Measurements from ENCODE around the gene WDR62. TPM values are rescaled to one million over a fixed set of nuclear protein-coding genes. Genes with fewer than 3 reads are reported as not detected.

Gene WDR62
- total and polyA plus RNA-seq, 8 donors = 3.7 to 6.7 (median 4.4) TPM

DNA sequence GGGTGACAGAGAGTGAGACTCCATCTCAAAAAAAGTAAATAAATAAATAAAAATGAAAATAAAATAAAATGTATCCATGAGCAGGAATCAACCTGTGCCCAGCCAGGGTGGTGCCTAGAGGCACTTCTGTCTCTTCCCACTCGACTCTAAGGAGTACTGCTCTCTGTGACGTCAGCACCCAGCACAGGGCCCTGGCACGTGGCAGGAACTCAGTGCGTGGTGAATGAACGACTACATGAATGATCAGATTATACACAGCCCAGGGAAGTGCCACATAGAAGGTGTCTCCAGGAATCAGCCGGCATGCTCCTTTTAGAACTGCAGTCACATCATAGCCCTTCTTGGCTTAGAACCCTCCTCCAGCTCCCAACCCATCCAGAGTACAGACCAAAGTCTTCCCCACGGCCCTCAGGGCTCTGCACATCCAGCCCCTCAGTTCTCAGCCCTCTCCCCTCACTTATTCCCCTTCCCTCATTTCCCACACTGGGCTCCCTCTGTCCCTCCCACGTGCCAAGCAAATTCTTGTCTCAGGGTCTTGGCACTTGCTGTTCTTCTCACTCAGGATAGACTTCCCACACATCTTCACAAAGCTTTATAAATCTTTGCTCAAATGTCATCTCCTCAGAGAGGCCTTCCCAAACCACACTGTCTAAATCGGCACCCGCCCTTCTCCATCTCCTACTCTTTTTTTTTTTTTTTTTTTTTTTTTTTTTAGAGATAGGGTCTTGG is 26.2 kb upstream of the WDR62 start:
- Histone ChIP-seq H3K27ac (no peak overlapping the region), H3K4me1 (no peaks in the 10 kb centered on the region), H3K36me3 (peaks cover 0 to 21% of the 10 kb centered on the region in 2 donors), H3K9me3 (no peaks in the 10 kb centered on the region), H3K4me3 (no peak overlapping the region), H3K27me3 (peaks cover 0 to 16% of the 10 kb centered on the region in 2 donors)
- DNase-seq = no peak
- ATAC-seq = no peak
- intact Hi-C loops (cut with DNase I) = no loop called here
- TF ChIP-seq, protein P1, sequence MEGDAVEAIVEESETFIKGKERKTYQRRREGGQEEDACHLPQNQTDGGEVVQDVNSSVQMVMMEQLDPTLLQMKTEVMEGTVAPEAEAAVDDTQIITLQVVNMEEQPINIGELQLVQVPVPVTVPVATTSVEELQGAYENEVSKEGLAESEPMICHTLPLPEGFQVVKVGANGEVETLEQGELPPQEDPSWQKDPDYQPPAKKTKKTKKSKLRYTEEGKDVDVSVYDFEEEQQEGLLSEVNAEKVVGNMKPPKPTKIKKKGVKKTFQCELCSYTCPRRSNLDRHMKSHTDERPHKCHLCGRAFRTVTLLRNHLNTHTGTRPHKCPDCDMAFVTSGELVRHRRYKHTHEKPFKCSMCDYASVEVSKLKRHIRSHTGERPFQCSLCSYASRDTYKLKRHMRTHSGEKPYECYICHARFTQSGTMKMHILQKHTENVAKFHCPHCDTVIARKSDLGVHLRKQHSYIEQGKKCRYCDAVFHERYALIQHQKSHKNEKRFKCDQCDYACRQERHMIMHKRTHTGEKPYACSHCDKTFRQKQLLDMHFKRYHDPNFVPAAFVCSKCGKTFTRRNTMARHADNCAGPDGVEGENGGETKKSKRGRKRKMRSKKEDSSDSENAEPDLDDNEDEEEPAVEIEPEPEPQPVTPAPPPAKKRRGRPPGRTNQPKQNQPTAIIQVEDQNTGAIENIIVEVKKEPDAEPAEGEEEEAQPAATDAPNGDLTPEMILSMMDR (IDR thresholded peaks at IDR 0.05) = no peak

DNA sequence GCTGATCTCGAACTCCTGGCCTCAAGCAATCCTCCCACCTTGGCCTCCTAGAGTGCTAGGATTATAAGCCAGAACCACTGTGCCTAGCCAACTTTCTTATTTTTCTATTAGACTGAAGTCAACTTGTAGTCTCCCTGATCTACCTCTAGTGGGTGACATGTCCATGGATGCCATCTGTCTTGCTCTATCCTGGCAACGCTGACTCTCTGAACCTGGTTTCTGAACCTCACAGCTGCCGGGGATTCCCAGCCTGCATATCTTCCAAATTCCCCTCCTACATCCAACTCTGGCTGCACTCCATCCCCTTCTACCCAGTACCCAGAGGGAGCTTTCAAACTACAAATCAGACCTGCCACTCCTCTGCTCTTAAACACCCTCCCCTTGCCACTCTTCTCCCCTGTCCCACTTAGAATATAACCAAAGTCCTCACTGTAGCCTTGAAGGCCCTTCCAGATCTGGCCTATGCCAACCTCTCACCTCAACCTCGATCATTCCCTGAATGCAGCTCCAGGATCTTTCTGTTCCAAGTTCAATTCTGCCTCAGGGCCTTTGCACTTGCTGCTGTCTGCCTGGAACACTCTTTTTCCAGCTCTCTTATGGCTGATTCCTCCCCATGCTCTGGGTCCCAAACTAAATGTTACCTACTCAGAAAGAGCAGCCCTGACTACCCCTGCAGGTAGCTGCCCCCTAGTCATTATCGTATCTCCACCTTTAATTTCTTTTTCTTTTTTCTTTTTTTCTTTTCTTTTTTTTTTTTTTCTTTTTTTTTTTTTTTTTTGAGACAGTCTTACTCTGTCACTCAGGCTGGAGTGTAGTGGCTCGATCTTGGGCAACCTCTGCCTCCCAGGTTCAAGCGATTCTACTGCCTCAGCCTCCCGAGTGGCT is 24.2 kb upstream of the WDR62 start:
- Histone ChIP-seq H3K27ac (no peak overlapping the region), H3K9me3 (no peaks in the 10 kb centered on the region), H3K27me3 (peaks cover 0 to 16% of the 10 kb centered on the region in 2 donors), H3K4me1 (no peaks in the 10 kb centered on the region), H3K4me3 (no peak overlapping the region), H3K36me3 (peaks cover 0 to 19% of the 10 kb centered on the region in 2 donors)
- ATAC-seq (no peak), DNase-seq (no peak)
- TF ChIP-seq, protein P1 (IDR thresholded peaks at IDR 0.05) = no peak
- intact Hi-C loops (cut with DNase I) = no loop called here

DNA sequence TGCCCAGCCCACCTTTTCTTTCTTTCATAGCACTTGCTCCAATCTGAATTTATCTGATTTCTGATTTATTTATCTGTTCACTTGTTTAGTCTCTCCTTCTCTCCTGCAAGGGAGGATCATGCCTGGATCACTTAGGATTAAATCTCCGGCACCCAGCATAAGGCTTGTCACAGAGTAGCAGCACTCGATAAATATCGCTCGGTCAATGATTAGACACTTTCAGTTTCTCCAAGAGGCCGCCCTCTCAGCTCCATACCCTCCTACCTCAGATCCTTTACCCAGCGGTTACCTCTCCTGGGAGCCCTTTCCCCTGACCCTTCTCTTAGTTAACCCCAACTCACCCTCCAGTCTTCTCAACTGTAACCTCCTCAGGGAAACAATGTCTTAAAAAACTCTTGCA is 23.4 kb upstream of the WDR62 start:
- no peak for DNase-seq
- Histone ChIP-seq H3K4me1 (no peaks in the 10 kb centered on the region), H3K27me3 (peaks cover 0 to 16% of the 10 kb centered on the region in 2 donors), H3K4me3 (no peak overlapping the region), H3K9me3 (no peaks in the 10 kb centered on the region), H3K36me3 (peaks cover 0 to 19% of the 10 kb centered on the region in 2 donors), H3K27ac (no peak overlapping the region)
- intact Hi-C loops (cut with DNase I) = no loop called here
- TF ChIP-seq, protein P1 (IDR thresholded peaks at IDR 0.05) = no peak
- no peak for ATAC-seq

DNA sequence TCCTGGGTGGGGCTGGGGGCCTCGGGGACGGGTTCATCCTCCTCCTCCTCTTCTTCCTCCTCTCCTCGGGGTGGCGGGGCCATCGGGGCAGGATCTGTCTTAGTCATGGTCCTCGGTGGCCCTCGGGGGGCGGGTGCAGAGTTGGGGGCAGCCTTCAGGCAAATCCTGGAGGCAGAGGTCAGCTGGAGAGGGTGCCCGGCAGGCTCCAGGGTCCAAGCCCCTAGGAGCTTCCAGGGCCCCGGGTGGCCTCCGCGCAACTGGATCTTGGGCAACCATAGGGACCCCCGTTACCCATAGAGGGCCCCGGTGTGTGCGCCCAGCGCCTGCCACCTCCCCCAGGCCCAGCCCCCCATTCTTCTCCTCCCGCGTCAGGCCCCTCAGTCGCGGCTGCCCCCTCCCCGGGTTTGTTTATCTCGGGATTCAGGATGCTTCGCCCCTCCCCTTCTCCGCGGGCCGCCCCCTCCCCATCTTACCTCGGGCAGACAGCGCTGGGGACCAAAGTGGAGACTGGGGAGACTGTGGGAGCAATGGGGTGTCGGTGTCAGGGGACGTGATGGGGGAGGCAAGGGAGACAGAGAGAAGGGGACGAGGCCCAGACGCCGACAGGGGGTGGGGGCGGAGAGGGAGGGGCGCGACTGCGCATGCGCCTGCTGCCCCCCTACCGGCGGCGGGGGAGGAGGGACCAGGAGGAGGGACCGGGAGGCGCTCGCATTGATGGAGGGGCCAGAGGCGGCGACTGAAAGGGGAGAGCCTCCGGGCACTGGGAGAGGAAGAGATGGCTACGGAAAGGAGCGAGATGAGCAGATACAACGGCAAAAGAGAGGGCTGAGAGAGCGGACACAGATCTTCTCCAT is 22.2 kb upstream of the WDR62 start, which contains the start of gene CLIP3:
Gene CLIP3 (minus strand): TSS at position 623 of the 854 bp plus-strand sequence. CDS start 516 bp downstream, at position 107.
- peaks cover 0 to 9% of the 10 kb centered on the region in 2 donors for H3K36me3 ChIP-seq
- no peak within 1 kb of the TSS for H3K27ac ChIP-seq
- no peaks in the 10 kb centered on the region for H3K4me1 ChIP-seq
- intact Hi-C loops (cut with DNase I) = no loop called here
- peak within 1 kb of the TSS; percentile 24 to 25 for H3K4me3 ChIP-seq
- TF ChIP-seq, protein P1 (IDR thresholded peaks at IDR 0.05) = no peak
- no peaks in the 10 kb centered on the region for H3K9me3 ChIP-seq
- H3K27me3 ChIP-seq = peaks cover 0 to 16% of the 10 kb centered on the region in 2 donors
- DNase-seq = peak in 3 of 4 donors; percentile 56 to 79 (median 58)
- peak; percentile 78 for ATAC-seq

All from left lung (tissue), 10 donors.